Stimulated activated CD8-positive, alpha-beta memory T cell treated with anti-CD3 and anti-CD28 coated beads, Interleukin-12 subunit alpha, Interleukin-12 subunit beta, amount 100 ng/mL, for 24 hours (primary cell): ENCODE data around the gene LRMDA.

ENCODE experiments used
- DNase-seq: peaks from one replicate; pipeline ENCODE4 v3.0.0-alpha.2; 2020; ENCODE audit errors: extremely low read depth

Gene LRMDA

GRCh38 chr10:76160446-76161300, 729.2 kb downstream of the LRMDA start:
- DNase-seq, result no peak

DNA sequence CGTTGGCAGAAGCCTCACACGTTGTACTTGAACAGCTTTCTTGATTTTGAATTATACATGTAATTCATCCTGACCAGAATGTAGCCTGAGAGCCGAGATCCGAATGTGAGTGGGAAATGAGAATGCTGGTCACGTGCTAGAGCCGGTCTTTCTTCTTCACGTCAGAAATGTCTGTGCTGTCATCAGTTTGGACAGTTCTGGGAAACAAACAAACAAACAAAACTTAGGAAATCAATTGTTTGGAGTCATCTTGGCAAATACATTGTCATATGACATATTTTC, 729.8 kb downstream of the LRMDA start:
- no peak for DNase-seq

GRCh38 chr10:76168437-76168836, 737.0 kb downstream of the LRMDA start:
- no peak for DNase-seq

DNA sequence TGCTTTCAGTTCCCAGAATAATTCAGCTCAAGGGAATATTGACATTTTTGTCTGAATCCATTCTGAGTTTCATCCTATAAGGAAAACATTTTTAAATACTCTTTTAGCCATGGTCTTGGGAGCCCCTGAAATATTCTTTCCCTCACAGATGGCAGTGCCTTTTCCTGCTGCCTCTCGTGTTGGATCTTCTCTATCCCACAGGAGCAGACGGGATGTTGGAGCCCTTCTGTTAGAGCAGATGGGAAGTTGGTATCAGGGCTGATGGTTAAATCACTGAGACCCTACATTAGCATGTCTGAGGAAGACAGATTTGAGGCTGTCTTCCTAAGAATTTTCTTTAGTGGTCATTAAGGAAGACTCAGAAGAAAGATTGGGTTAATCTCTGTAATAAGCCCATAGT, 737.8 kb downstream of the LRMDA start:
- no peak for DNase-seq

DNA sequence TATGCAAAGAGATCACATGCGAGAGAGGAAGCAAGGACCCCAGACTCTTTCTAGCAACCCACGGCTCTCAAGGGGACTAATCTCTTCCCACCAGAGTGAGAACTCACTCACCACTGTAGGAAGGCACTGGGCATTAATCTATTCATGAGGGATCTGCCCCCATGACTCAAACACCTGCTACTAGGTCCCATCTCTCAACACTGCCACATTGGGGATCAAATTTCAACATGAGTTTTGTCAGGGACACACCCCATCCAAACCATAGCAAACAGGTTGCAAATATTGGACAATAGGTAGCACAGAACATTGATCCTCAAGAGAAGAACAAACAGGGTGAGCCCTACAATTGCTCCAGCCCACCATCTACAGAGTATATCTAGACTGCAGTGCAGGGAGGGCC, 740.6 kb downstream of the LRMDA start:
- DNase-seq, result no peak

- no peak for DNase-seq
Observed at GRCh38 chr10:76175533-76176165, 744.2 kb downstream of the LRMDA start.

GRCh38 chr10:76176166-76176550, 744.7 kb downstream of the LRMDA start:
- DNase-seq, result no peak

- no peak for DNase-seq
Observed at GRCh38 chr10:76177936-76178335, 746.5 kb downstream of the LRMDA start.

DNA sequence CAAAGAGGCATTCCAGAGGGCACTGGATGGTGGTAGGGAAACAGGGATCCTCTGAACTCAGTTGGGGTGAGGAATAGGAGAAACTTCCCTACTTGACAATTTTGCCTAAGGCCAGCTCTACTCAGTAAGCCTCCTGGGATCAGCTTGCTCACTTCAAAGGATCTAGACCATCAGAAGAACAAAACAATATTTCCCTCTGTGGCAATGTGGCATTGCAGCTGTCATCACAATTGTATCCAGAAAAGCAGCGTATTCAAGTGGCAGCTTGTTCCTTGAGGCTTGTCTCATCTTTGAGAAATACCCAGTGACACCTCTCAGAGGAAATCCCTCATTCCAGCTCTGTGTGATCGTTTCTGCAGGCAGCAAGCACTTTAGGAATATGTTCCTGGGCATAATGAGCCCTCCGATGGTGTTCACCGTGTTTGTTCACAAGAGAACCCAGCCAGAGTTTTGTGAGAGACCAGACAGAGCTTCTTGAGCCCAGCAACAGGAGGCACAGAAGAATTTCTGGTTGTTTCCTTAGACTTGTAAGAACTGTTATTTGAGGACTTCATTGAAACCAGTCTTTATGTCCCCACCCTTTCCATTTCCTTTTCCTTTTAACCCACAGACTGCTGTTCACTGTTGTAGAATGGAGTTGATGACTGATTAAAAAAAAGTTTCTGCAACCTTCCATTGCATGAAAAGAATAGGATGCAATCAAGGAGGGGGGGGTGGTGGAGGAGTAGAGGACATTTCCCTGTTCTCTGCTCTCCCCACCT, 747.3 kb downstream of the LRMDA start:
- DNase-seq, result no peak

- DNase-seq, result no peak
Observed at GRCh38 chr10:76179806-76180205, 748.4 kb downstream of the LRMDA start.

DNA sequence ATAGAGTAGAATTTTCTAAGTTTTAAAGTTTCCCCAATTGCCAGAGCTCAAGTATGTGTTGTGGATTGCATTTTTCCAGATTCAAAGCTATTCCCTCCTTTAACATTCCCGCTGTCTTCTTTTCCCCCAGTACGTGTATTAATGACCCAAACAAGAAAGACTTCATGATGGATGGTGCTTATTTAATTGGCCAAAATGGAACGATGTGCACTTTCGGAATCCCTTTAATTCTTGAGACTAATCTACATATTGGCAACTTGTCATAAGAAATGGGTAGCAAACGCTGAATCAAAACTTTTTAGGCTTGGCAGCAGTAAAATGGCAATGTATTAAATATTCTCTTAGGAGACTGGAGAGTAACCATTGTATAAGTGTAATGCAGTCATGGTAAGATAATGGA, 753.2 kb downstream of the LRMDA start:
- no peak for DNase-seq

DNA sequence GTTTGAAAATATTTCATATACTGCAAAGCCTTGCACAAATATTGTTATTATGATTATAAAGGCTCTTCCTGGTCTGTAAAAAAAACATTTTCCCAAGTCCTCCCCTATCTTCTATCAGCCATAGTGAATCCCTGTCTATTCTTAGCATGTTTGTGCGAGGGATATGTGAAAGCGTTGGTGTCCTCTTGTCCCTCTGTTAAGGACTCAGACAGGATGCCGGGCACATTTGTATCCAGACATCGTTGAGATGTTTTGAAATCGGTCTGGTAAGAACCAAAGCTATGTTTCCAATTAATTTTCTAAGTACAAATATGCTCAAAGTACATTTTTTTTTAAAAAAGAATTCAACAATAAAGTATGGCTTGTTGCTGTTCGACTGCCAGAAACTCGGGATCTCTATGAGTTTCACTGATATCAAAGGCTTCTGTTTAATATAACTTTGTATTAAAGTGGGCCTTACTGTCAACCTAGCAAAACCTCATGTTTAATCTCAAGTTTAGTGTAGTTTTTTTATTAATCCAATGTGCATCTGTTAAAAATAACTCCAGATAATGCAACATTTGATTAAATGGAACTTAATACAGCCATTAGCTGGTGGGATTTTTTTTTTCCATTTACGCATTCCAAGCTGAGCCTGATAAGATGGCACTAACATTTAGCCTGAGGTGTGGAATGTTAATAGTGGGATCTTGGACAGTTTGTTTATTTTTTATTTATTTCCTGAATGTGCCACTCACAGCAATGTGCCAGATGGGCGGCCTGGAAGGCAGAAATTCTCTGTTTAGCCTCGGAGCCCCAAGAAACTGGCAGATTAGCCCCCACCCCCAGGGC, 754.3 kb downstream of the LRMDA start:
- DNase-seq, result no peak

DNA sequence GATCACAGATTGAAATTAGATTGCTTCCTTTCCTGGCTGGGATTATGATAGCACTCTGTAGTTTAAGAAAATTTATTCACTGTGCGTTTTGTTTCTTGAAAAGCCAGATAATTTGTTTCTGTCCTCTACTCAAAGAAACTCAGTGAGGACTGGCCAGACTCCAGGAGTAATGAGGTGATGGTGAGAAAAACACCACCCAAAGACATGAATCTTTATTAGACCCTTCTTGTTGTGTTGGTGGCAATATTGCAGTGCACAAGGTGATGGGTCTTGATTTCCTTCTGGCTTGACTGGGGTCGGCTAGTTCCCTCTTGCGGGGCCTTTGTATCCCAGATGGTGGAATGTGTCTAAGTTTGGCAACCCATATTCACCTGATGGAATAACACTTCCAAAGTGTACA, 756.8 kb downstream of the LRMDA start:
- DNase-seq, result no peak

GRCh38 chr10:76190634-76191270, 759.3 kb downstream of the LRMDA start:
- DNase-seq, result no peak

GRCh38 chr10:76191336-76191735, 759.9 kb downstream of the LRMDA start:
- DNase-seq, result no peak

- no peak for DNase-seq
Observed at GRCh38 chr10:76192151-76192550, 760.7 kb downstream of the LRMDA start.

DNA sequence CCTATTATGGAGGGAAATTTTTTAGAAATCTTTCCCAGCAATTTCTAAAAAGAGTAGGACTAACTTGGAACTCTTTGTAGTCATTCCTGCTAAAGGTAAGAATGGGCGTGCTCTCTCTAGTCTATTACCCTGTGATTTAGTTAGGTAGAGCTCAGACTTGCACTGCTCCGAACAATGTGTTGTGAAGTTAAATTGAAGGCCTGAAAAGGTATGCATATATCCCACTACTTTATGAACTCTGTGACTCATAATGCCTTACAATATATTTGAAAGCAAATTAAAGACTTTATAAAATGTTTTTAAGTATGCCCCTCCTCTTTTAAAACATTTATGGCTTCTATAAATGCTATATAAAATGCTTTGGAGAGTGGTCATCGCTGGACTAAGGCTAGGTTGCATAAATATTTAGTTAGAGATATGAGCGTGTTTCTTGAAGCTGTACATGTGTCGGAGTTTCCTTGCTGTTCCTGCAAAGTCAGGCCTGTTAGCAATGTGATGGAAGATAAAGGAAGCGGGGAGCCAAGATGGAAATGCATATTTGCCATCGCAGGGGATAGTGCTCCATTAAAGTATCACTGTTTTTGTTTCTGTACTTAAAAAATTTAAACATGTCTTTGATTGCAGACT, 761.4 kb downstream of the LRMDA start:
- no peak for DNase-seq

DNA sequence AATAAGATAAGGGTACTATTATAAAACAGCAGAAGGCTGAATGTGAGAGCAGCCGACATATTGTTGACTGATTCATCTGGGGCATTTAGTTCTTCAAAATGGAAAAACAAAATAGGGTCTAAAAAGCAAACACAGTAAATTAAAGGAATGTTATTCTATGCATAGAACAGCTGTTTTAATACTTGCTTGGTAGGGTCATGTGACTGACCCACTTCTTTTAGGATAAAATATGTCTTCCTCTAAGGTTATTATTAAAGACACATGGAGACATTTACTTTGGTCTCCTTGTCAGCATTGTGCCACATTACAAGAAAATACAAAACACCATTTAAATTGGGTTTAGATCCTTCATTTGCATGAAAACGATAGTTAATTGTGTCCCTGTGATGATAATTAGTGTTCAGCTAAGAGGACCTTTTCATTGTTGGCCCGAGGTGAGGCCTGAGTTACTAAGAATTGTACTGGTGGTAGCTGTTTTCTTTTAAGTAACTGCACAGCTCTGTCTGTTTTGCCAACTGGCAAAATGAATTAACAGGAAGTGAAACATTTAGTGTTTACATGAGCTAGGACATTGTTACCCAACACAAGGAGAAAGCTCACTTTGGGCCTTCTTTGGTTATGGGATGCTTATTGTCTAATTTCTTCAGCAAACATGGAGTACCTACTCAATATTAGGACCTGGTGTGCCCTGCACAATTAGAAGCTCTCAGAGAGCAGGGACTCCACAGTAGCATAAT, 764.4 kb downstream of the LRMDA start:
- no peak for DNase-seq

DNA sequence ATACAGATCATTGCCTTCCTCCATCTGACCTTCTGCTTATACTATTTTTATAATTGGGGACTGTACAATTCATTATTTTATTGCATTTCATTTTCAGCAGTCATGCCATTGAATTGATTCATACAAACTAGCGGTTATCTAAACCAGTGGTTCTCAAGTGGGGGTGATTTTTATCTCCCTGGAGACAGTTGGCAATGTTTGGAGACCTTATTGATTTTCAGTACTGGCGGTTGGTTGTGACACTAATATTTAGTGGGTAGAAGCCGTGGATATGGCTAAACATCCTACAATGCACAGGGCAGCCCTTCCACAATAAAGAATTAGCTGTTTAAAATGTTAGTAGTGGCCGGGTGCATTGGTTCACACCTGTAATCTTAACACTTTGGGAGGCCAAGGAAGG, 765.9 kb downstream of the LRMDA start:
- DNase-seq, result no peak

DNA sequence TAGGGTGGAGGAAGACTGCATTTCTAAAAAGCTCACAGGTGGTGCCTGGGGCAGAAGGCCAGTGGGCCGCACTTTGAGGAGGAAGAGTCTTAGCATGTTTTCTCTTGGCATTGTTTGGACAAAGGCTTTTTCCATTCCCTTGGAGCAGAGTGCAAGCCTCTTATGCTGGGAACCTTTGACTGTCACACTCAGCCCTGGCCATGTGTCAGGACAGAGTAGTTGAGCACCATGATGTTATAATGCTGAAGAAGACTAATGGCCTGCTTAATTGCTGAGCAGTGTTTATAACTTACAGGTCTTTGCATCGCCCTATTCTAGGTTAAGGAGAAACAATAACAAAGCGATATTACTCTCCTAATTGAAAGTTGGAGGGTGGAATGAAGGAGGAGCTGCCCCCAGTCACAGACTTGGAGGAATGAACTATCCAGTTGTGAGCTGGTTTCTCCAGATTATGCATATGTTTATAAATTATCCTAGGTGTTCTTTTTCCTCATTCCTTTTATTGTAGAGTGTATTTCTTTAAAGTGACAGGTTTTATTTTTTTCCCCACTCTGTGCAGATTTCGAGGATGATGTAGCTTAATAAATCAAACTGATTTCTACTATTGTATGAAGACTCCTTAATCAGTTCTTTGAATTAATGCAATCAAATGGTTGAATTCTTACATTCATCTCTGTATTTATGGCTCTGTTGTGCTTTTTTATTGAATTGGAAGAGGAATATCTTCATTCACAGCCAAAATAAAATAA, 767.0 kb downstream of the LRMDA start:
- DNase-seq, result no peak
